GM23248 (cell line): Measurements from ENCODE around the gene MEX3B.

Experiments used
- EZH2 ChIP-seq: fragments of 200-600 bp; sonication (generic); IDR thresholded peaks from 2 replicates; pipeline ENCODE4 v1.6.1; 2018; ENCODE audit warnings: antibody characterized with exemption, mild to moderate bottlenecking; ENCODE audit not compliant: insufficient read depth, poor library complexity, severe bottlenecking
- EZH2phosphoT487 ChIP-seq: fragments of 200-600 bp; sonication (generic); IDR thresholded peaks from 2 replicates; pipeline ENCODE4 v1.6.1; 2018; ENCODE audit warnings: antibody characterized with exemption, moderate library complexity, mild to moderate bottlenecking, low read depth; ENCODE audit not compliant: insufficient read depth

GRCh38 chr15:82064824-82065223 lies 19.0 kb upstream of the MEX3B start:
- TF ChIP-seq EZH2phosphoT487: no peak
- no peak for TF ChIP-seq EZH2
